Ishikawa (cell line): Measurements from ENCODE around the gene MED12.

ENCODE experiments used
- CEBPB ChIP-seq: IDR thresholded peaks from 2 replicates; pipeline ENCODE4 v1.6.1; 2012
- CREB1 ChIP-seq: IDR thresholded peaks from 2 replicates; pipeline ENCODE4 v1.6.1; 2012; ENCODE audit warnings: low read depth
- EGR1 ChIP-seq: IDR thresholded peaks from 2 replicates; pipeline ENCODE4 v1.6.1; 2012
- EP300 ChIP-seq: IDR thresholded peaks from 2 replicates; pipeline ENCODE4 v1.6.1; 2012; ENCODE audit warnings: borderline replicate concordance
- FOXM1 ChIP-seq: IDR thresholded peaks from 2 replicates; pipeline ENCODE4 v1.6.1; 2012; ENCODE audit warnings: low read depth, borderline replicate concordance
- MAX ChIP-seq: IDR thresholded peaks from 2 replicates; pipeline ENCODE4 v1.6.1; 2012
- NFIC ChIP-seq: IDR thresholded peaks from 2 replicates; pipeline ENCODE4 v1.6.1; 2012
- RAD21 ChIP-seq: IDR thresholded peaks from 2 replicates; pipeline ENCODE4 v1.6.1; 2012; ENCODE audit warnings: low read depth
- REST ChIP-seq: IDR thresholded peaks from 2 replicates; pipeline ENCODE4 v1.6.1; 2012; ENCODE audit warnings: low read depth, mild to moderate bottlenecking
- TAF1 ChIP-seq: IDR thresholded peaks from 2 replicates; pipeline ENCODE4 v1.6.1; 2012; ENCODE audit warnings: low read depth, mild to moderate bottlenecking
- TCF12 ChIP-seq: IDR thresholded peaks from 2 replicates; pipeline ENCODE4 v1.6.1; 2012; ENCODE audit warnings: low read depth
- TEAD4 ChIP-seq: IDR thresholded peaks from 2 replicates; pipeline ENCODE4 v1.6.1; 2012
- USF1 ChIP-seq: IDR thresholded peaks from 2 replicates; pipeline ENCODE4 v1.6.1; 2012
- YY1 ChIP-seq: IDR thresholded peaks from 2 replicates; pipeline ENCODE4 v1.6.1; 2012; ENCODE audit warnings: low read depth
- ZBTB7A ChIP-seq: IDR thresholded peaks from 2 replicates; pipeline ENCODE4 v1.6.1; 2012; ENCODE audit warnings: low read depth

The MED12 gene

GRCh38 chrX:71098302-71098701 is 20.1 kb upstream of the MED12 start:
- peak; percentile 49 for TF ChIP-seq RAD21
- no peak for TF ChIP-seq EP300

- no peak for TF ChIP-seq YY1
- no peak for TF ChIP-seq CEBPB
- no peak for TF ChIP-seq TEAD4
- no peak for TF ChIP-seq EGR1
- TF ChIP-seq TAF1 = no peak
- no peak for TF ChIP-seq NFIC
- no peak for TF ChIP-seq MAX
- TF ChIP-seq EP300 = no peak
- TF ChIP-seq TCF12 = no peak
- TF ChIP-seq REST = no peak
- TF ChIP-seq ZBTB7A = no peak
- TF ChIP-seq USF1 = no peak
Observed at GRCh38 chrX:71098951-71099506, 19.4 kb upstream of the MED12 start.

- TF ChIP-seq RAD21 = no peak
- TF ChIP-seq CEBPB = no peak
- no peak for TF ChIP-seq TCF12
- no peak for TF ChIP-seq REST
- TF ChIP-seq ZBTB7A = no peak
- no peak for TF ChIP-seq EP300
- TF ChIP-seq FOXM1 = no peak
- TF ChIP-seq USF1 = no peak
- no peak for TF ChIP-seq EGR1
- no peak for TF ChIP-seq TAF1
Observed at GRCh38 chrX:71099736-71100135, 18.7 kb upstream of the MED12 start.

- TF ChIP-seq TAF1 = no peak
- no peak for TF ChIP-seq CEBPB
- no peak for TF ChIP-seq TEAD4
- no peak for TF ChIP-seq YY1
- no peak for TF ChIP-seq USF1
- TF ChIP-seq ZBTB7A = no peak
- TF ChIP-seq EP300 = no peak
- no peak for TF ChIP-seq EGR1
- TF ChIP-seq CREB1 = no peak
- TF ChIP-seq NFIC = no peak
- TF ChIP-seq TCF12 = no peak
- no peak for TF ChIP-seq MAX
- no peak for TF ChIP-seq RAD21
- no peak for TF ChIP-seq FOXM1
Observed at GRCh38 chrX:71100581-71101505, 17.6 kb upstream of the MED12 start.

- TF ChIP-seq FOXM1 (no peak), ZBTB7A (no peak), YY1 (no peak), NFIC (no peak), CREB1 (no peak), TAF1 (no peak), CEBPB (no peak), REST (no peak), EGR1 (no peak), EP300 (no peak), RAD21 (no peak), TEAD4 (no peak), TCF12 (no peak), MAX (no peak), USF1 (no peak)
Observed at GRCh38 chrX:71102292-71102691, 16.1 kb upstream of the MED12 start.
